GM19397 (cell line): ENCODE measurements around the gene MYADM.
"Not testable (repeated sequence)": the region's sequence is repeated elsewhere in the genome, so short reads cannot be mapped to it uniquely, and the experiment has no call there.

Experiments
- ATAC-seq: cut with Tn5 transposase; IDR thresholded peaks from one replicate; pipeline ENCODE4 v1.9.1; 2021; ENCODE audit warnings: mild to moderate bottlenecking, moderate library complexity; ENCODE audit not compliant: unreplicated experiment

The MYADM gene

GRCh38 chr19:53868091-53868891 is 608 bp downstream of the MYADM start:
- no peak for ATAC-seq

- ATAC-seq: peak; percentile 37
Measured at GRCh38 chr19:53868892-53869804, 1.5 kb downstream of the MYADM start.

GRCh38 chr19:53869805-53870484 is 2.3 kb downstream of the MYADM start:
- ATAC-seq: not testable (repeated sequence)

GRCh38 chr19:53870485-53870844 is 2.8 kb downstream of the MYADM start:
- no peak for ATAC-seq

GRCh38 chr19:53871454-53871853 is 3.8 kb downstream of the MYADM start:
- no peak for ATAC-seq

- no peak for ATAC-seq
Measured at GRCh38 chr19:53872762-53873161, 5.1 kb downstream of the MYADM start.

- ATAC-seq: no peak
Measured at GRCh38 chr19:53873773-53874605, 6.3 kb downstream of the MYADM start.

- no peak for ATAC-seq
Measured at GRCh38 chr19:53874606-53874990, 6.9 kb downstream of the MYADM start.

- ATAC-seq: no peak
Measured at GRCh38 chr19:53875602-53876325, 8.1 kb downstream of the MYADM start.

GRCh38 chr19:53876651-53877224 is 9.1 kb downstream of the MYADM start:
- ATAC-seq: no peak

- ATAC-seq: no peak
Measured at GRCh38 chr19:53877361-53877766, 9.7 kb downstream of the MYADM start.

GRCh38 chr19:53878776-53879139 is 11.1 kb downstream of the MYADM start:
- ATAC-seq: no peak

GRCh38 chr19:53879140-53880081 is 11.7 kb downstream of the MYADM start:
- peak; percentile 98 for ATAC-seq

GRCh38 chr19:53880711-53881481 is 13.2 kb downstream of the MYADM start:
- ATAC-seq: no peak

- ATAC-seq: no peak
Measured at GRCh38 chr19:53881482-53882390, 14.1 kb downstream of the MYADM start, which contains the start of gene PRKCG. Gene PRKCG, plus strand, starts transcription at chr19:53882197. Its CDS starts 298 bp downstream, at chr19:53882495.

GRCh38 chr19:53882391-53883050 is 14.8 kb downstream of the MYADM start:
- no peak for ATAC-seq
